HepG2 (cell line): Measurements from ENCODE around the gene KIAA2012. TPM values are rescaled to one million over a fixed set of nuclear protein-coding genes. Genes with fewer than 3 reads are reported as not detected.

Source experiments
- ARNT ChIP-seq: fragments of 450-650 bp; IDR thresholded peaks from 2 replicates; pipeline ENCODE4 v1.6.1; 2017
- CEBPG ChIP-seq: IDR thresholded peaks from 2 replicates; pipeline ENCODE4 v1.6.1; 2016
- CENPT ChIP-seq: sonication (generic); formaldehyde crosslinking; IDR thresholded peaks from 2 replicates; pipeline ENCODE4 v1.8.0; 2022; ENCODE audit warnings: low read depth, mild to moderate bottlenecking, moderate library complexity, missing genetic modification reagents
- CTCF ChIP-seq: sonication (generic); formaldehyde crosslinking; IDR thresholded peaks from 2 replicates; pipeline ENCODE4 v1.5.0; 2020; ENCODE audit warnings: mild to moderate bottlenecking, missing genetic modification reagents, moderate library complexity
- HNRNPK ChIP-seq: fragments of 200-400 bp; formaldehyde crosslinking; IDR thresholded peaks from 2 replicates; pipeline ENCODE4 v1.6.1; 2018; ENCODE audit warnings: low read length, low read depth, moderate library complexity, mild to moderate bottlenecking; ENCODE audit not compliant: poor library complexity, severe bottlenecking
- NCOA2 ChIP-seq: sonication (generic); formaldehyde crosslinking; IDR thresholded peaks from 2 replicates; pipeline ENCODE4 v1.8.0; 2022; ENCODE audit warnings: inconsistent platforms
- NFAT5 ChIP-seq: sonication (generic); formaldehyde crosslinking; IDR thresholded peaks from 2 replicates; pipeline ENCODE4 v1.4.0; 2020; ENCODE audit warnings: missing genetic modification reagents
- REXO4 ChIP-seq: sonication (generic); formaldehyde crosslinking; IDR thresholded peaks from 2 replicates; pipeline ENCODE4 v1.8.0; 2022; ENCODE audit warnings: missing genetic modification reagents, mild to moderate bottlenecking, borderline replicate concordance
- SKI ChIP-seq: fragments of 450-650 bp; IDR thresholded peaks from one replicate; pipeline ENCODE4 v1.6.1; 2018; ENCODE audit warnings: mild to moderate bottlenecking; ENCODE audit not compliant: partially characterized antibody
- SYNCRIP ChIP-seq: fragments of 200-400 bp; formaldehyde crosslinking; IDR thresholded peaks from 2 replicates; pipeline ENCODE4 v1.6.1; 2018; ENCODE audit warnings: mild to moderate bottlenecking, low read depth, low read length; ENCODE audit not compliant: insufficient read depth
- ZNF251 ChIP-seq: sonication (generic); formaldehyde crosslinking; IDR thresholded peaks from 2 replicates; pipeline ENCODE4 v1.9.0; 2021; ENCODE audit warnings: mild to moderate bottlenecking, missing genetic modification reagents
- polyA plus RNA-seq, 8 experiments: library from polyadenylated mRNA; depleted of rRNA in 3 of 8; stranded (reverse) in 7 of 8; unstranded in 1 of 8; fragments of >200 nt; fragmentation: Illumina TruSeq in 4 of 8; extraction: Trizol in 4 of 8; gene quantifications; 2 replicates each; pipeline versions ENCODE4 v1.2.1 to v1.2.3, GENCODE V29; 2011 to 2016; ENCODE audit warnings: low read depth in 4 of 8, missing spikeins in 1 of 8, mixed read lengths in 1 of 8; ENCODE audit not compliant: insufficient read depth in 1 of 8
- total RNA-seq, 5 experiments: library from RNA; depleted of rRNA; stranded (reverse); fragments of >200 nt; fragmentation: Illumina TruSeq; extraction: Trizol; gene quantifications; 2 replicates each; pipeline ENCODE4 v1.2.3, GENCODE V29; 2016; ENCODE audit warnings: low read depth in 1 of 5
- TF ChIP-seq, protein P1 (sequence below): sonication (generic); formaldehyde crosslinking; IDR thresholded peaks from 2 replicates; pipeline ENCODE4 v1.5.0; 2020; ENCODE audit warnings: missing genetic modification reagents, mild to moderate bottlenecking, borderline replicate concordance
- TF ChIP-seq, protein P2 (sequence below): sonication (generic); formaldehyde crosslinking; IDR thresholded peaks from 2 replicates; pipeline ENCODE4 v1.4.0; 2020; ENCODE audit warnings: missing genetic modification reagents

The KIAA2012 gene
- total and polyA plus RNA-seq, 2 of the 13 experiments (the other 11 are each of a cell fraction or from before 2014, with no cell fraction given): not detected

GRCh38 chr2:202033317-202034248 lies 39.5 kb upstream of the KIAA2012 start, which contains the start of gene FZD7 (continued):
- peak; percentile 13 for TF ChIP-seq SKI
- TF ChIP-seq REXO4 (CRISPR knock-in tag): no peak
- TF ChIP-seq SYNCRIP: no peak
- TF ChIP-seq ZNF251 (CRISPR knock-in tag): no peak
- peak; percentile 37 for TF ChIP-seq CTCF
- peak; percentile 94 for TF ChIP-seq HNRNPK
- no peak; the same call in 1 of the 2 replicates for TF ChIP-seq NCOA2
- TF ChIP-seq, protein P1, sequence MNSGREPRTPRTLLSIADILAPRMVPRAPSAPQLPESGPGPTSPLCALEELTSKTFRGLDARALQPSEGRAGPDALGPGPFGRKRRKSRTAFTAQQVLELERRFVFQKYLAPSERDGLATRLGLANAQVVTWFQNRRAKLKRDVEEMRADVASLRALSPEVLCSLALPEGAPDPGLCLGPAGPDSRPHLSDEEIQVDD: no peak
- TF ChIP-seq ARNT: no peak
- no peak for TF ChIP-seq CEBPG (CRISPR knock-in tag)
- TF ChIP-seq, protein P2, sequence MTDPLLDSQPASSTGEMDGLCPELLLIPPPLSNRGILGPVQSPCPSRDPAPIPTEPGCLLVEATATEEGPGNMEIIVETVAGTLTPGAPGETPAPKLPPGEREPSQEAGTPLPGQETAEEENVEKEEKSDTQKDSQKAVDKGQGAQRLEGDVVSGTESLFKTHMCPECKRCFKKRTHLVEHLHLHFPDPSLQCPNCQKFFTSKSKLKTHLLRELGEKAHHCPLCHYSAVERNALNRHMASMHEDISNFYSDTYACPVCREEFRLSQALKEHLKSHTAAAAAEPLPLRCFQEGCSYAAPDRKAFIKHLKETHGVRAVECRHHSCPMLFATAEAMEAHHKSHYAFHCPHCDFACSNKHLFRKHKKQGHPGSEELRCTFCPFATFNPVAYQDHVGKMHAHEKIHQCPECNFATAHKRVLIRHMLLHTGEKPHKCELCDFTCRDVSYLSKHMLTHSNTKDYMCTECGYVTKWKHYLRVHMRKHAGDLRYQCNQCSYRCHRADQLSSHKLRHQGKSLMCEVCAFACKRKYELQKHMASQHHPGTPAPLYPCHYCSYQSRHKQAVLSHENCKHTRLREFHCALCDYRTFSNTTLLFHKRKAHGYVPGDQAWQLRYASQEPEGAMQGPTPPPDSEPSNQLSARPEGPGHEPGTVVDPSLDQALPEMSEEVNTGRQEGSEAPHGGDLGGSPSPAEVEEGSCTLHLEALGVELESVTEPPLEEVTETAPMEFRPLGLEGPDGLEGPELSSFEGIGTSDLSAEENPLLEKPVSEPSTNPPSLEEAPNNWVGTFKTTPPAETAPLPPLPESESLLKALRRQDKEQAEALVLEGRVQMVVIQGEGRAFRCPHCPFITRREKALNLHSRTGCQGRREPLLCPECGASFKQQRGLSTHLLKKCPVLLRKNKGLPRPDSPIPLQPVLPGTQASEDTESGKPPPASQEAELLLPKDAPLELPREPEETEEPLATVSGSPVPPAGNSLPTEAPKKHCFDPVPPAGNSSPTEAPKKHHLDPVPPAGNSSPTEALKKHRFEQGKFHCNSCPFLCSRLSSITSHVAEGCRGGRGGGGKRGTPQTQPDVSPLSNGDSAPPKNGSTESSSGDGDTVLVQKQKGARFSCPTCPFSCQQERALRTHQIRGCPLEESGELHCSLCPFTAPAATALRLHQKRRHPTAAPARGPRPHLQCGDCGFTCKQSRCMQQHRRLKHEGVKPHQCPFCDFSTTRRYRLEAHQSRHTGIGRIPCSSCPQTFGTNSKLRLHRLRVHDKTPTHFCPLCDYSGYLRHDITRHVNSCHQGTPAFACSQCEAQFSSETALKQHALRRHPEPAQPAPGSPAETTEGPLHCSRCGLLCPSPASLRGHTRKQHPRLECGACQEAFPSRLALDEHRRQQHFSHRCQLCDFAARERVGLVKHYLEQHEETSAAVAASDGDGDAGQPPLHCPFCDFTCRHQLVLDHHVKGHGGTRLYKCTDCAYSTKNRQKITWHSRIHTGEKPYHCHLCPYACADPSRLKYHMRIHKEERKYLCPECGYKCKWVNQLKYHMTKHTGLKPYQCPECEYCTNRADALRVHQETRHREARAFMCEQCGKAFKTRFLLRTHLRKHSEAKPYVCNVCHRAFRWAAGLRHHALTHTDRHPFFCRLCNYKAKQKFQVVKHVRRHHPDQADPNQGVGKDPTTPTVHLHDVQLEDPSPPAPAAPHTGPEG (CRISPR knock-in tag): 0 out of 2 replicates have a peak, but pooled peaks have one; percentile 40
- no peak for TF ChIP-seq NFAT5 (CRISPR knock-in tag)
- no peak for TF ChIP-seq CENPT (CRISPR knock-in tag)
